Stimulated activated naive B cell treated with anti-CD40 and anti-IgM and Interleukin-4, amounts not matched to agents 10 μg/mL and 1 μg/mL and 100 μg/mL, for 72 hours (primary cell): ENCODE measurements around the gene ARL6IP6.
A peak's percentile ranks its signal among the peaks of the same experiment; 100 is the strongest.
"Not testable (repeated sequence)": the region's sequence is repeated elsewhere in the genome, so short reads cannot be mapped to it uniquely, and the experiment has no call there.

Experiments
- ATAC-seq, 2 donors: fragments of 150-1000 bp; cut with Tn5 transposase; replicated peaks; 2 replicates each; pipeline ENCODE4 v1.10.0; 2021; ENCODE audit warnings: moderate library complexity in 1 of 2
- DNase-seq: peaks from one replicate; pipeline ENCODE4 v3.0.0; 2021
- H3K27ac Mint-ChIP-seq: one replicate; pipeline ENCODE4 v1.8.0; 2022; ENCODE audit warnings: mild to moderate bottlenecking, mixed read lengths
- H3K27me3 Mint-ChIP-seq, 2 donors: one replicate each; pipeline ENCODE4 v1.8.0; 2022; ENCODE audit warnings: mixed read lengths in 2 of 2
- H3K36me3 Mint-ChIP-seq, 2 donors: one replicate each; pipeline ENCODE4 v1.8.0; 2022; ENCODE audit warnings: mixed read lengths in 2 of 2, mild to moderate bottlenecking in 1 of 2
- H3K4me1 Mint-ChIP-seq, 2 donors: one replicate each; pipeline ENCODE4 v1.8.0; 2022; ENCODE audit warnings: mixed read lengths in 2 of 2, mild to moderate bottlenecking in 1 of 2
- H3K4me3 Mint-ChIP-seq, 2 donors: one replicate each; pipeline ENCODE4 v1.8.0; 2022; ENCODE audit warnings: mild to moderate bottlenecking in 2 of 2, mixed read lengths in 2 of 2, moderate library complexity in 1 of 2
- H3K9me3 Mint-ChIP-seq, 2 donors: one replicate each; pipeline ENCODE4 v1.8.0; 2022; ENCODE audit warnings: mixed read lengths in 2 of 2, mild to moderate bottlenecking in 1 of 2

ARL6IP6 gene

GRCh38 chr2:152710713-152711112 is 7.7 kb upstream of the ARL6IP6 start:
- Mint-ChIP-seq H3K27ac (no peak overlapping the region), H3K27me3 (no peaks in the 10 kb centered on the region), H3K36me3 (peaks cover 49 to 62% of the 10 kb centered on the region in 2 donors), H3K4me3 (no peak overlapping the region), H3K9me3 (no peaks in the 10 kb centered on the region), H3K4me1 (peaks cover 29 to 53% of the 10 kb centered on the region in 2 donors)
- DNase-seq (no peak), ATAC-seq (no peak)

- Mint-ChIP-seq H3K27me3 (no peaks in the 10 kb centered on the region), H3K4me1 (peaks cover 16 to 30% of the 10 kb centered on the region in 2 donors), H3K36me3 (peaks cover 24 to 39% of the 10 kb centered on the region in 2 donors), H3K9me3 (no peaks in the 10 kb centered on the region), H3K4me3 (peak overlapping the region; percentile 57 to 66), H3K27ac (peak overlapping the region; percentile 75)
- no peak for DNase-seq
- ATAC-seq = no peak
Measured at GRCh38 chr2:152715112-152715511, 3.3 kb upstream of the ARL6IP6 start.

- Mint-ChIP-seq H3K4me3 (peak overlapping the region; percentile 89 to 97), H3K27ac (peak overlapping the region; percentile 97), H3K27me3 (no peaks in the 10 kb centered on the region), H3K4me1 (peaks cover 20 to 36% of the 10 kb centered on the region in 2 donors), H3K36me3 (peaks cover 20 to 35% of the 10 kb centered on the region in 2 donors), H3K9me3 (no peaks in the 10 kb centered on the region)
- DNase-seq = no peak
- ATAC-seq = no peak
Measured at GRCh38 chr2:152715854-152716428, 2.5 kb upstream of the ARL6IP6 start.

DNA sequence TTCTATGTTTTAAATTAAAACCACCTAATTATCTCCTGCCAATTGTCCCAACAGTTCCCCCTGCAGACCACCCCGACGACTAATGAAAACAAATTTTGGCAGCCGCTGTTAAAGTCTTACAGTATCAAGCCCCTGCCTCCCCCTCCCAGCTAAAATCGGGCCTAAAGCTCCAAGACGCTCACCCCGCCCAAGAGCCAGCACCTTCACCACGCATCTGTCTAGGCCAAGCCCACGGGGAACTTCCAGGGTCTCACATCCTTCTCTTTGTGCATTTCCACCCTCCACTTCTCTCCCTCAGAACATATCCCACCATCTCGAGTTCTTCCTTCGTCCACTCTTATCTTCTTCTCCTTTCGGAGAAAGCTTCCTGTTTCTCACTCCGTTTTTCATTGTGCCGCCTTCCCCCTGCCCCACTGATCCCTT is 1.6 kb upstream of the ARL6IP6 start:
- H3K4me1 Mint-ChIP-seq = peaks cover 19 to 32% of the 10 kb centered on the region in 2 donors
- DNase-seq (no peak), ATAC-seq (peak; percentile 2 to 12)
- no peaks in the 10 kb centered on the region for H3K9me3 Mint-ChIP-seq
- H3K27me3 Mint-ChIP-seq = no peaks in the 10 kb centered on the region
- H3K27ac Mint-ChIP-seq = peak overlapping the region; percentile 97
- H3K4me3 Mint-ChIP-seq = peak overlapping the region; percentile 89 to 97
- H3K36me3 Mint-ChIP-seq = peaks cover 21 to 36% of the 10 kb centered on the region in 2 donors

DNA sequence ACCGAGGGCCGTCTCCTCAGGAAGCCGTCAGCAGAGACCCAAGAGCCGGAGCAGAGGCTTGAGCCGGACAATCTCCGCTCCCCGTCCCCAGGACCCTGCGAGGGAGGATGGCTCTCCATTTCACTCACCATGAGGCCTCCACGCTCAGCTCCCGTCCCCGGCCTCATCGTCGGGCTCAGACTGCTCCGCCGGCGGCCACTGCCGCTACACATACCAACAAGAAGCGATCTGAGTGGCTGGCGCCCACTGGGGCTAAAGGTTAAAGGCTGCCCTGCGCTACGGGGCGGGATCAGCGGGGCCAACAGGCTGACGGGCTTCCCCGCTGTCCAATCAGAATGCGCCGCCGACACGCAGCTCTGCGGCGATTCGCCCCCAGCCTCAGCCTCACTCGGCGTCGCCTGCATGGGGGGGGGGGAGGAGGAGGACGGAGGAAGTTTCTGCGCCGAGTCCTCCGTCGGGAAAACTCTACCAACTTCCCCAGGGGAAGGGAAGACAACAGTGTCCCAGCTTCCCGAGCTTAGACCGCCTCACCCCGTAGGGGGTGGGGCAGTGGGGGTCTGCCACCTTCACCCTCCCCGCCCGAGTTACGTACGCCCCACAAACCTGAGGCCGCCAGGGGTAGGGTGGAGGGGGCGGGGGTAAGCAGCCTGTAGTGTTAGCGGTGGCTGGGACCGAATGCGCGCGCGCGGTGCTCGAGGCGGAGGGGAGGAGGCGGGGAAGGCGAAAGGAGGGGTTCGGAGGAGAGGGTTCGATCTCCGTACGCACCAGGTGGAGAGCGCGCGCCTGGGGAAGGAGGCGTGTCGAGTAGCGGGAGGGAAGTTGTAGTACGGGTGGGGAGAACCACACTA is 968 bp upstream of the ARL6IP6 start, which contains the start of gene PRPF40A:
PRPF40A (minus strand) TSS at position 234 of the 848 bp plus-strand sequence; CDS start at position 212, 22 bp downstream.
- ATAC-seq (peak; percentile 77 to 78), DNase-seq (peak; percentile 98)
- Mint-ChIP-seq H3K4me1 (peaks cover 16 to 31% of the 10 kb centered on the region in 2 donors), H3K9me3 (no peaks in the 10 kb centered on the region), H3K27ac (peak within 1 kb of the TSS; percentile 97), H3K27me3 (no peaks in the 10 kb centered on the region), H3K4me3 (peak within 1 kb of the TSS; percentile 89 to 97), H3K36me3 (peaks cover 15 to 29% of the 10 kb centered on the region in 2 donors)

GRCh38 chr2:152718909-152719645 is 657 bp downstream of the ARL6IP6 start:
- Mint-ChIP-seq H3K36me3 (peaks cover 11 to 29% of the 10 kb centered on the region in 2 donors), H3K27me3 (no peaks in the 10 kb centered on the region), H3K9me3 (no peaks in the 10 kb centered on the region), H3K4me3 (peak overlapping the region; percentile 89 to 97), H3K4me1 (peaks cover 16 to 34% of the 10 kb centered on the region in 2 donors), H3K27ac (peak overlapping the region; percentile 97)
- ATAC-seq = peak; percentile 8 to 14
- no peak for DNase-seq

GRCh38 chr2:152720794-152721193 is 2.4 kb downstream of the ARL6IP6 start:
- ATAC-seq (no peak), DNase-seq (no peak)
- Mint-ChIP-seq H3K9me3 (no peaks in the 10 kb centered on the region), H3K27ac (no peak overlapping the region), H3K4me3 (no peak overlapping the region), H3K4me1 (peaks cover 14 to 26% of the 10 kb centered on the region in 2 donors), H3K36me3 (peaks cover 10 to 22% of the 10 kb centered on the region in 2 donors), H3K27me3 (no peaks in the 10 kb centered on the region)

DNA sequence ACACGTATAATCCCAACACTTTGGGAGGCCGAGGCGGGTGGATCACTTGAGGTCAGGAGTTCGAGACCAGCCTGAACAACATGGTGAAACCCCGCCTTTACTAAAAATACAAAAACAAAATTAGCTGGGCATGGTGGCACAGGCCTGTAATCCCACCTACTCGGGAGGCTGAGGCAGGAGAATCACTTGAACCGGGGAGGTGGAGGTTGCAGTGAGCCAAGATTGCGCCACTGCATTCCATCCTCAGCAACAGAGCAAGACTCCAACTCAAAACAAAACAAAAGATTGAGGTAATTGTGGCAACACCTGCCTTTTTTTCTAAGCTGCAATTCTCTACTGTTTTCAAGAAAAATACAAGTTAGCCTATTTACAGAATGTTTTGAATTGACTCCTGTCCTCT is 4.2 kb downstream of the ARL6IP6 start:
- DNase-seq, H3K9me3 Mint-ChIP-seq, H3K27ac Mint-ChIP-seq, ATAC-seq, H3K27me3 Mint-ChIP-seq, H3K4me3 Mint-ChIP-seq: not testable (repeated sequence)
- Mint-ChIP-seq H3K36me3 (peaks cover 6 to 12% of the 10 kb centered on the region in 2 donors), H3K4me1 (peaks cover 11 to 22% of the 10 kb centered on the region in 2 donors)

DNA sequence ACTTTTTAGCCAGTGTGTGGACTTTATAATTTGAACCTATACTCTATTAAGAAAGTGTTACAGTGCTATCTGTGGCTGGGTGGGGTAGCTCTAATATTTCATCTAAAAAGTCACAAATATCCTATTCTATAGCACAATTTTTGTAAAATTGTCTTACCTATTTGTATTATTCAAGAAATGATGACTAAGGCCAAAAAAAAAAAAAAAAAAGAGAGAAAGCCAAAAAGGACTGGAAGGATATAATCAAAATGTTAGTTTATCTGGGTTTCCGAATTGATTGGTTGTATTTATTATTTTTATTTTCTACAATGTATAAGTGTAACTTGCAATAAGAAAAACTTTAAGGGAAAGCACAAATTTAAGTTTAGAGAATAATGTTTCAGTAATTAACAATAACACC is 5.5 kb downstream of the ARL6IP6 start:
- DNase-seq (no peak), ATAC-seq (no peak)
- H3K4me3 Mint-ChIP-seq = no peak overlapping the region
- H3K9me3 Mint-ChIP-seq = no peaks in the 10 kb centered on the region
- no peak overlapping the region for H3K27ac Mint-ChIP-seq
- H3K36me3 Mint-ChIP-seq = peaks cover 6 to 12% of the 10 kb centered on the region in 2 donors
- peaks cover 10 to 22% of the 10 kb centered on the region in 2 donors for H3K4me1 Mint-ChIP-seq
- no peaks in the 10 kb centered on the region for H3K27me3 Mint-ChIP-seq

DNA sequence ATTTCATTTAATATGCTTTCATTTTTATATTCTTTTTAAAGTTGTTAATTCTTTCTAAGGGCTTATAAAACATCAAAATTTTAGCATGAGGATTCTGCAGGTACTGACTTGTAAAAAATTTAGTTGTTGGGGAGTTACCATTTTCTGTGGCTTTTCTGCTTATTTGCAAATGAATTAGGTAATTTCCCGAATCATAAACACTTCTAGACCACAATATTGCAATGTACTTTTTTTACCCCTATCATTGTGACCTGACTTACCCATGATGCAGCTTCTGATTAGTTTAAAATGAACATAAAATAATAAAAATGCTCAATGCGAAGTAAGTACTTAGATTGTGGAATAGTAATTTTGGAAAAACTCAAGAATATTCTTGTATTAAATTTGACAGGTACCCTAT is 11.4 kb downstream of the ARL6IP6 start:
- peaks cover 0 to 6% of the 10 kb centered on the region in 2 donors for H3K36me3 Mint-ChIP-seq
- DNase-seq (no peak), ATAC-seq (no peak)
- H3K4me3 Mint-ChIP-seq = no peak overlapping the region
- no peaks in the 10 kb centered on the region for H3K9me3 Mint-ChIP-seq
- peaks cover 15 to 19% of the 10 kb centered on the region in 2 donors for H3K4me1 Mint-ChIP-seq
- H3K27ac Mint-ChIP-seq = no peak overlapping the region
- H3K27me3 Mint-ChIP-seq = no peaks in the 10 kb centered on the region

DNA sequence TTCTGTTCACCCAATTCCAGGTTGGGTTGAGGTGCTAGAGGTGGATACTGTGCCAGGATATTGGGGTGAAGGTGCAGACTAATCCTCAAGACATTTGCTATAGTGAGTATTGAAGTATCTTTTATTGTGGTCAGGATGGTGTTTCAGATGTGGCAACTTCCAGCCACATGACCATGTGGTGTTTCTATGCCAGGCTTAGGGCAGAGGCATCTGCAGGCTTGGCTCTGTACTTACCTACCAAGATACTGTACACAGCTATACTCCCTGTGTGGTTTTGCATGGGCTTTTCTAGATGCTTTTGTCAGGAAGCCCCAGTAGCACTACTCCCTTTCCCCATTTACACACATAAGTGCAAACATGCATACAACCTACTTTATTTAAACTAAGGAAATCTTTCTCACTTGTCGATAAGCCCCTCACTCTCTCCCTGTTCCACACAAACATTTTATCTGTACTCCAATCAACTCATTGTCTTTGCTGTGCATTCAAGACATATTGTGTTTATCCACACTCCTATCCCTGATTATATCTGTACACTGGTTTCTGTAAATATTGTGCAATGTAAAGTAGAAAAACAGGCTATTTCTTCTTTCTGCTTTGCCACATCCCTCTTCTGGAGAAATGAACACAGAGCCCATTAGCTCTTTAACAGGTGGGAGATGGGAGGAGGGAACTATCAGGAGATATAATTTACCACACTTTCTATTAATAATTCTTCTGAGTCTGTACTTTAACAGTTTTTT is 12.3 kb downstream of the ARL6IP6 start:
- H3K36me3 Mint-ChIP-seq = peaks cover 0 to 6% of the 10 kb centered on the region in 2 donors
- H3K27ac Mint-ChIP-seq = no peak overlapping the region
- no peaks in the 10 kb centered on the region for H3K27me3 Mint-ChIP-seq
- H3K4me1 Mint-ChIP-seq = peaks cover 15 to 19% of the 10 kb centered on the region in 2 donors
- ATAC-seq (peak; percentile 58 to 69), DNase-seq (no peak)
- H3K9me3 Mint-ChIP-seq = no peaks in the 10 kb centered on the region
- H3K4me3 Mint-ChIP-seq = no peak overlapping the region

DNA sequence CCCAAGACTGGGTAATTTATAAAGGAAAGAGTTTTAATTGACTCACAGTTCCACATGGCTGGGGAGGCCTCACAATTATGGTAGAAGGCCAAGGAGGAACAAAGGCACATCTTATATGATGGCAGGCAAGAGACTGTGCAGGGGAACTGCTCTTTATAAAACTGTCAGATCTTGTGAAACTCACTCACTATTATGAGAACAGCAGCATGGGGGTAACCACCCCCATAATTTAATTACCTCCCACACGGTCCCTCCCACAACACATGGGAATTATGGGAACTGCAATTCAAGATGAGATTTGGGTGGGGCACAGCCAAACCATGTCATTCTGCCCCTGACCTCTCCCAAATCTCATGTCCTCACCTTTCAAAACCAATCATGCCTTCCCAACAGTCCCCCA is 19.1 kb downstream of the ARL6IP6 start:
- not testable (repeated sequence) for DNase-seq, H3K27ac Mint-ChIP-seq, H3K4me1 Mint-ChIP-seq, H3K4me3 Mint-ChIP-seq, H3K27me3 Mint-ChIP-seq, ATAC-seq, H3K9me3 Mint-ChIP-seq
- H3K36me3 Mint-ChIP-seq = peaks cover 33 to 40% of the 10 kb centered on the region in 2 donors

- Mint-ChIP-seq H3K27ac (no peak overlapping the region), H3K9me3 (peaks cover 7 to 9% of the 10 kb centered on the region in 2 donors), H3K4me3 (no peak overlapping the region), H3K27me3 (no peaks in the 10 kb centered on the region), H3K36me3 (peaks cover 33 to 40% of the 10 kb centered on the region in 2 donors), H3K4me1 (peaks cover 0 to 7% of the 10 kb centered on the region in 2 donors)
- ATAC-seq = no peak
- no peak for DNase-seq
Measured at GRCh38 chr2:152738438-152738837, 20.0 kb downstream of the ARL6IP6 start.
